ENCODE results near the gene PICK1.

DNA sequence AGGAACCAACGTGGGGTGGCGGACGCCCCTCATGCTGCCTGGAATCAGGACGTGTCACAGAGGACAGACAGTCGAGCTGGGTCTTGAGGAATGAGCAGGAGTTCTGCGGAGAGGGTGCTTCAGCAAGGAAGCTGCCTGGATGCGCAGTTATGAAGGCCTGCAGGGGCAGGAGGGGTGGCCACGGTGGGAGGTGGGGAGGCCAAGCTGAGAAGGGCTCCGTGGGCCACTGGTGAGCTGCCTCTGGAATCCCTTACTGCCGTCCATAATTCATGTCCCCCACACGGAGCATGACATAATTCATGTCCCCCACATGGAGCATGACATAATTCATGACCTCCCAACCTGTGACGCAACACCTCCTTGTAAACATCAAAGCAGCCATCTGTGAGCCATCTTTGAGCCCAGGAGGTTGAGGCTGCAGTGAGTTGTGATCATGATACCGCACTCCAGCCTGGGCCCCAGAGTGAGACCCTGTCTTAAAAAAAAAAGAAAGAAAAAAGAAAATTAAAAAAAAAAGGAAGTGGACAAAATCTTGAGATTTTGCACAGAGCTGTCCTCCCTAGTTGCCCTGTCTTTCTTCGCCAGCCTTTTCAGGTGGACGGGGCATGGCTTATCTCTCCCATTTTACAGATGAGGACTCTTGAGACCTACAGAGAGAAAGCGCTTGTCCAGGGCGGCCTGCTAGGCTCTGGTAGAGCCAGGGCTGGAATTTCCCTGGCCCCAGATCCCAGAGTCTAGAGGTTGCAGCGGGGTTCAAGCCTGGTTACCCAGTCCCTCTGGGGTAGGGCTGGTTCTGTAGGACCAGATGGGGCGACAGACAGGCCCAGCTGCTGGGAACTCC is 24.3 kb upstream of the PICK1 start:
- TF ChIP-seq BRCA1 (IDR thresholded peaks at IDR 0.05; ENCODE audit: low read depth, low read length) (no peak), CTCF (IDR thresholded peaks at IDR 0.05 in 2 of 3, conservative IDR thresholded peaks at IDR 0.05 in 1 of 3; ENCODE audit: control insufficient read depth in 2 of 3, extremely low read depth in 1 of 3, insufficient read depth in 1 of 3, low read depth in 3 of 3, low read length in 3 of 3) (no peak)
